Activated CD8-positive, alpha-beta T cell treated with anti-CD3 and anti-CD28 coated beads for 36 hours (primary cell): ENCODE results near the gene SPINK8. TPM values are rescaled to one million over a fixed set of nuclear protein-coding genes. Genes with fewer than 3 reads are reported as not detected.

Source experiments
- ATAC-seq: fragments of 200-7000 bp; cut with Tn5 transposase; one replicate; pipeline ENCODE4 v1.10.0; 2021; ENCODE audit warnings: mild to moderate bottlenecking, moderate library complexity
- CTCF ChIA-PET: fragments of 350-600 bp; sonication (Branson Sonifier 250); formaldehyde crosslinking; loops from one replicate; lab custom pipeline; 2021; ENCODE audit warnings: antibody characterized with exemption; lab: Charles Lee
- POLR2A ChIA-PET: fragments of 350-600 bp; sonication (Branson Sonifier 250); formaldehyde crosslinking; loops from one replicate; lab custom pipeline; 2021; ENCODE audit warnings: antibody characterized with exemption; lab: Charles Lee
- DNase-seq: peaks from one replicate; pipeline ENCODE4 v3.0.0-alpha.2; 2020
- H3K27ac Mint-ChIP-seq: one replicate; pipeline ENCODE4 v1.8.0; 2021; ENCODE audit warnings: mild to moderate bottlenecking, mixed read lengths
- H3K27me3 Mint-ChIP-seq: one replicate; pipeline ENCODE4 v1.8.0; 2021; ENCODE audit warnings: mixed read lengths
- H3K36me3 Mint-ChIP-seq: one replicate; pipeline ENCODE4 v1.8.0; 2021; ENCODE audit warnings: low read depth, mixed read lengths
- H3K4me1 Mint-ChIP-seq: one replicate; pipeline ENCODE4 v1.8.0; 2021; ENCODE audit warnings: low read depth, mixed read lengths
- H3K4me3 Mint-ChIP-seq: one replicate; pipeline ENCODE4 v1.8.0; 2021; ENCODE audit warnings: mild to moderate bottlenecking, moderate library complexity, mixed read lengths
- H3K9me3 Mint-ChIP-seq: one replicate; pipeline ENCODE4 v1.8.0; 2021; ENCODE audit warnings: mixed read lengths
- intact Hi-C: fragments of 100-400 bp; cut with micrococcal nuclease; formaldehyde crosslinking; loops from one replicate; pipeline ENCODE4 v1.10.0; 2022
- total RNA-seq, 2 experiments: library from RNA; stranded (reverse); gene quantifications; one replicate each; pipeline ENCODE4 v1.2.3, GENCODE V29; 2021
- TF ChIP-seq, protein P1 (sequence below): fragments of 200-600 bp; IDR thresholded peaks from one replicate; pipeline ENCODE4 v1.8.0; 2022; ENCODE audit warnings: antibody characterized with exemption, mild to moderate bottlenecking

SPINK8 gene
- total RNA-seq, 2 experiments from 2014 or later = not detected

DNA sequence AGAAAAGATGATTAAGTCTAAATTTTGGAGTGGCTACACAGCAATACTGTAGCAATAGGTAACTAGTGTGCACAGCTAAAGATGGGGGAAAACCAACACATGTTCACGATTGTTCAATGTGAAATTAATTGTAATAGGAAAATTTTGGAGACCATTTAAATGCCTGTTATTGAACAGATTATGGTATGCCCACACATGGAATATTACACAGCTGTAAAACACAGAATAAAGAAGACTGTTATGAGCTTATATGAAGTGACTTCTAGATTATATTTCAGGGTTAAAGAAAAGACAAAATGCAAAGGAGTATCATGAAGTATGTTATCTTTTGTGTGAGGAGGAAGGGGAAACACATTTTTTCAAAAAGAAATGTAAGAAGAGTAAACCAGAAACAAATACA, 43.8 kb downstream of the SPINK8 start:
- POLR2A ChIA-PET = no interaction called here
- no peak overlapping the region for H3K4me3 Mint-ChIP-seq
- peaks cover 31% of the 10 kb centered on the region for H3K36me3 Mint-ChIP-seq
- intact Hi-C loops = no loop called here
- TF ChIP-seq, protein P1, sequence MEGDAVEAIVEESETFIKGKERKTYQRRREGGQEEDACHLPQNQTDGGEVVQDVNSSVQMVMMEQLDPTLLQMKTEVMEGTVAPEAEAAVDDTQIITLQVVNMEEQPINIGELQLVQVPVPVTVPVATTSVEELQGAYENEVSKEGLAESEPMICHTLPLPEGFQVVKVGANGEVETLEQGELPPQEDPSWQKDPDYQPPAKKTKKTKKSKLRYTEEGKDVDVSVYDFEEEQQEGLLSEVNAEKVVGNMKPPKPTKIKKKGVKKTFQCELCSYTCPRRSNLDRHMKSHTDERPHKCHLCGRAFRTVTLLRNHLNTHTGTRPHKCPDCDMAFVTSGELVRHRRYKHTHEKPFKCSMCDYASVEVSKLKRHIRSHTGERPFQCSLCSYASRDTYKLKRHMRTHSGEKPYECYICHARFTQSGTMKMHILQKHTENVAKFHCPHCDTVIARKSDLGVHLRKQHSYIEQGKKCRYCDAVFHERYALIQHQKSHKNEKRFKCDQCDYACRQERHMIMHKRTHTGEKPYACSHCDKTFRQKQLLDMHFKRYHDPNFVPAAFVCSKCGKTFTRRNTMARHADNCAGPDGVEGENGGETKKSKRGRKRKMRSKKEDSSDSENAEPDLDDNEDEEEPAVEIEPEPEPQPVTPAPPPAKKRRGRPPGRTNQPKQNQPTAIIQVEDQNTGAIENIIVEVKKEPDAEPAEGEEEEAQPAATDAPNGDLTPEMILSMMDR = no peak
- DNase-seq = no peak
- CTCF ChIA-PET = interaction anchor here (1.4 to 1.8 kb wide), 2 partner anchors 16 to 146 kb away, joined by 6 to 8 read pairs; no protein-coding TSS in a partner anchor
- H3K4me1 Mint-ChIP-seq = no peaks in the 10 kb centered on the region
- ATAC-seq = no peak
- peaks cover 2% of the 10 kb centered on the region for H3K9me3 Mint-ChIP-seq
- H3K27me3 Mint-ChIP-seq = no peaks in the 10 kb centered on the region
- H3K27ac Mint-ChIP-seq = no peak overlapping the region

DNA sequence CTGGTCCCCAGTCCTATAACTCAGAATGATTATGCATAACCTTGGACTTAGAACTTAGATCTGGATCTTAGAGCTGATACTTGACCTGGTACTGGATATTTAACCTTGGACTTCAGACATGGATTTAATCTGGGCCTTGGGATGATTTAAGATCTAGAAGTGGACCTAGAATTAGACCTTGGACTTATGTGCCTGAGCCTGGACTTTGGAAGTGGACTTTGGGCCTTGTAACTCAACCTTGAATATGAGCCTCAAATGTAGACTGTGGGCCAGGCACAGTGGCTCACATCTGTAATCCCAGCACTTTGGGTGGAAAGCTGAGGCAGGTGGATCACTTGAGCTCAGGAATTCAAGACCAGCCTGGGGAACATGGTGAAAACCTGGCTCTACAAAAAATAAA, 46.4 kb downstream of the SPINK8 start:
- CTCF ChIA-PET = interaction anchor here (1.2 to 1.4 kb wide), 2 partner anchors 13 to 40 kb away, joined by 3 read pairs; no protein-coding TSS in a partner anchor
- Mint-ChIP-seq H3K36me3 (peaks cover 15% of the 10 kb centered on the region), H3K27ac (no peak overlapping the region), H3K4me3 (no peak overlapping the region), H3K9me3 (peaks cover under 1% of the 10 kb centered on the region), H3K27me3 (no peaks in the 10 kb centered on the region), H3K4me1 (no peaks in the 10 kb centered on the region)
- TF ChIP-seq, protein P1 = no peak
- ATAC-seq = no peak
- POLR2A ChIA-PET = interaction anchor here (1.3 kb wide), 1 partner anchor 13 kb away, joined by 4 read pairs; no protein-coding TSS in a partner anchor
- DNase-seq = no peak
- intact Hi-C loops = no loop called here

DNA sequence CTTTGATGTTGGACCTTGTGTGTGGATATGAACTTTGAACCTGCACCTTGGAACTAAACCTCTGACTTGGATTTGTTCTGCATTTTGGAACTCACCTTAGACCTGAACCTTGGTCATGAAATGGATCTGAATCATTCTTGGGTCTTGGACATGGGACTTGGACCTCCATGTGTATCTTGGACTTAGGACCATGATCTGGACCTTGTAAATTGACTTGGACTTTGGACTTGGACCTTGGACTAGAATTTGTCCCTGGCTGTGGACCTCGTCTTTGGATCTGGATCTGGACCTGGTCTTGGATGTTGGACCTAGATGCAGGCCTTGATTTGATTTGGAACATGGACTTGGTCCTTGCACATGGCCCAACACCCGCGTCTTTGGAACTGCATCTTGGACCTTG, 47.2 kb downstream of the SPINK8 start:
- ChIA-PET POLR2A (no interaction called here), CTCF (interaction anchor here (1.2 to 3.2 kb wide), 3 partner anchors 13 to 150 kb away, joined by 3 to 18 read pairs (median 3); no protein-coding TSS in a partner anchor)
- DNase-seq (no peak), ATAC-seq (no peak)
- H3K4me3 Mint-ChIP-seq = no peak overlapping the region
- no peaks in the 10 kb centered on the region for H3K4me1 Mint-ChIP-seq
- no peaks in the 10 kb centered on the region for H3K9me3 Mint-ChIP-seq
- TF ChIP-seq, protein P1 = no peak
- intact Hi-C loops = no loop called here
- H3K27ac Mint-ChIP-seq = no peak overlapping the region
- peaks cover 13% of the 10 kb centered on the region for H3K36me3 Mint-ChIP-seq
- no peaks in the 10 kb centered on the region for H3K27me3 Mint-ChIP-seq

DNA sequence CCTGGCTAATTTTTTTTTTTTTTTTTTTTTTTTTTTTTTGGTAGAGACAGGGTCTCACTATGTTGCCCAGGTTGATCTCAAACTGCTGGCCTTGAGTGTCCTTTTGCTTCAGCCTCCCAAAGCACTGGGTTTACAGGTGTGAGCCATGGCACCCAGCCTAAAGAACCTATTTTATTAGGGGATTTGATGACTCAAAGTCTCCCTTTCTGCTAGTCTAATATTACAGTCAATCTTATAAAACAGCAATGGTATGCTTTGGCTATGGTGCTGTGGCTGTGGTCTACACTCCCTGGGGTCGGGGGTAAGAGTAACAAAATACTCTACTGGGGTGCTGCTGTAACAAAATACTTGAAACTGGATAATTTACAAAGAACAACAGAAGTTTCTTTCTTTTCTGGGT, 47.8 kb downstream of the SPINK8 start:
- ATAC-seq (no peak), DNase-seq (no peak)
- Mint-ChIP-seq H3K27me3 (no peaks in the 10 kb centered on the region), H3K4me3 (no peak overlapping the region), H3K9me3 (no peaks in the 10 kb centered on the region), H3K27ac (no peak overlapping the region), H3K4me1 (no peaks in the 10 kb centered on the region), H3K36me3 (peaks cover 13% of the 10 kb centered on the region)
- intact Hi-C loops = no loop called here
- TF ChIP-seq, protein P1 = no peak
- POLR2A ChIA-PET = no interaction called here
- CTCF ChIA-PET = interaction anchor here (1.2 to 3.2 kb wide), 4 partner anchors 10 to 150 kb away, joined by 3 to 18 read pairs (median 8); no protein-coding TSS in a partner anchor

DNA sequence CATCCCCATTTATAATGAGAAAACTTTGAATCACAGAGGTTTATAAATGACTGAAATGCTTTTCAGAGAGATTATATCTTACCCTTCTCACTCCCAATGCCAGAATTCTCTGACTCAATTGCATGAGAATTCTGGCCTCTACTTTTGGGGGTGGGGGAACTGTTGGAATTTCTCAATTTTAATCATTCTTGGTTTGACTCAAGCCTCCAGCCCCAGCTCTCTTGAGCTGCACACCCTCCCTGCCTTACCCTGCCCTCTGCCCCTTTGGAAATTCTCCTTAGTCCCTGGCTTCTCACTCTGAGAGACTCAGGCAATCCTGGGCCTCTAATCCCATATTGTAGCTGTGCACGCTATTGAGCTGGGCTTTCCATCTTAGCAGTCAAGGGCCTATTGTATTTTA, 48.3 kb downstream of the SPINK8 start:
- no peak for ATAC-seq
- H3K27ac Mint-ChIP-seq = no peak overlapping the region
- no peaks in the 10 kb centered on the region for H3K4me1 Mint-ChIP-seq
- no peak overlapping the region for H3K4me3 Mint-ChIP-seq
- H3K27me3 Mint-ChIP-seq = no peaks in the 10 kb centered on the region
- peaks cover 13% of the 10 kb centered on the region for H3K36me3 Mint-ChIP-seq
- POLR2A ChIA-PET = interaction anchor here (1.7 kb wide), 1 partner anchor 16 kb away, joined by 8 read pairs; no protein-coding TSS in a partner anchor
- CTCF ChIA-PET = interaction anchor here (0.5 to 3.2 kb wide), 7 partner anchors 8 to 151 kb away, joined by 3 to 18 read pairs (median 3); no protein-coding TSS in a partner anchor
- intact Hi-C loops = no loop called here
- no peak for DNase-seq
- TF ChIP-seq, protein P1 = no peak
- H3K9me3 Mint-ChIP-seq = no peaks in the 10 kb centered on the region
